GM19023 (cell line): Measurements from ENCODE around the gene OBI1.
A peak's percentile ranks its signal among the peaks of the same experiment; 100 is the strongest.
"Not testable (repeated sequence)": the region's sequence is repeated elsewhere in the genome, so short reads cannot be mapped to it uniquely, and the experiment has no call there.

Source experiments
- ATAC-seq: cut with Tn5 transposase; IDR thresholded peaks from one replicate; pipeline ENCODE4 v1.9.1; 2021; ENCODE audit warnings: mild to moderate bottlenecking, moderate library complexity; ENCODE audit not compliant: unreplicated experiment

OBI1 gene

GRCh38 chr13:78649997-78650716 lies 8.8 kb downstream of the OBI1 start:
- ATAC-seq = no peak

GRCh38 chr13:78647109-78647678 lies 11.8 kb downstream of the OBI1 start:
- ATAC-seq = not testable (repeated sequence)

- ATAC-seq = peak; percentile 60
These were observed 20.7 kb downstream of the OBI1 start for GRCh38 chr13:78638216-78638615.

- ATAC-seq = no peak
These were observed 22.5 kb downstream of the OBI1 start for GRCh38 chr13:78636495-78636894.

- no peak for ATAC-seq
These were observed 26.0 kb downstream of the OBI1 start for GRCh38 chr13:78632996-78633395.

GRCh38 chr13:78631077-78631476 lies 27.9 kb downstream of the OBI1 start:
- no peak for ATAC-seq

GRCh38 chr13:78630511-78630910 lies 28.4 kb downstream of the OBI1 start:
- no peak for ATAC-seq

- no peak for ATAC-seq
These were observed 33.6 kb downstream of the OBI1 start for GRCh38 chr13:78625384-78625783.

GRCh38 chr13:78623132-78623531 lies 35.8 kb downstream of the OBI1 start:
- no peak for ATAC-seq

GRCh38 chr13:78620936-78621470 lies 38.0 kb downstream of the OBI1 start:
- ATAC-seq = no peak

- no peak for ATAC-seq
These were observed 40.5 kb downstream of the OBI1 start for GRCh38 chr13:78618411-78618810.

- ATAC-seq = no peak
These were observed 47.9 kb downstream of the OBI1 start for GRCh38 chr13:78611040-78611439.

GRCh38 chr13:78610381-78610883 lies 48.5 kb downstream of the OBI1 start:
- ATAC-seq = no peak

- ATAC-seq = no peak
These were observed 49.3 kb downstream of the OBI1 start for GRCh38 chr13:78609464-78610205.

GRCh38 chr13:78608688-78609463 lies 50.1 kb downstream of the OBI1 start:
- ATAC-seq = no peak

GRCh38 chr13:78608252-78608687 lies 50.7 kb downstream of the OBI1 start:
- no peak for ATAC-seq

GRCh38 chr13:78607409-78608251 lies 51.3 kb downstream of the OBI1 start:
- no peak for ATAC-seq

GRCh38 chr13:78606471-78607408 lies 52.2 kb downstream of the OBI1 start:
- no peak for ATAC-seq
